Measurements from ENCODE around the gene SLC17A7. TPM values are rescaled to one million over a fixed set of nuclear protein-coding genes. Genes with fewer than 3 reads are reported as not detected.

Gene SLC17A7
- total RNA-seq, 1 donor from 2014 or later: 1.6 TPM

DNA sequence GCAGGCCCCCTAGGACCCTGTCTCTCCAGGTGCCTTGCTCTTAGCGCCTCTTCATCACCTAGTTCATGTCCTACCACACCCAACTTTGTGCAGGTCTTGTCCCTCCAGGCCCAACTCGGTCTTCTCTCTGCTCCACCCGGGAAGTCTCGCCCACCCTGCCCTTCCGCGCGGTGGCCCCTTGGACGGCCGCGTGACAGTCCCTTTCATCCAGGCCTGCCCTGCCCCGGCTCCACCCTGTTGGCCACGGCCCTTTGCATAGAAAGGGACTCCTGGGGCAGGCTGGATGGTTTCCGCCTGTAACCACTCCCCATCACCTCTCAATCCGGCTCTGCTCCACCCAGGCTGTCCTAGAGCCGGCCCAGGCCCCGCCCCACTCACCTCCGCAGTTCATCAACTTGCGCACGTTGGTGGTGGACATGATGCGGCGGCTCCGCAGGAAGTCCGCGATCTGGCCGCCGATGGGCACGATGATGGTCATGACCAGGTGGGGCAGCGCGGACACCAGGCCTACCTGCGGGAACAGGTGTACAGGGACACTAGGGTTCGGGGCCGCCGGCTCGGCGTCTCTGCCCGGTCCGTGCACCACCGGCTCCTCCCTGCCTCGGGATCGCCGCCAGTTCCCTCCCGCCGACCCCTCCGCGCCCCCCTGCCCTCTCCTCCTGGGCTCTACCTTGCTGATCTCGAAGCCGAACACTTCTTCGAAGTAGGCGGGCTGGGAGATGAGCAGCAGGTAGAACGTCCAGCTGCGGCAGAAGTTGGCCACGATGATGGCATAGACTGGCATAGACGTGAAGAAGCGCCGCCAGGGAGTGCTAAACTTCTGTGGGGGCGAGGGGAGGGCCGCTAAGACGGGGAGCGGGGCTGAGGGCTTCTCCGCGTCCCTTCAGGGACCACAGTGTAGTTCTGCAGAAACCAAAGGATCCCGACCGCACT is 8.9 kb downstream of the SLC17A7 start:
- intact Hi-C loops (cut with DNase I): no loop called here
- DNase-seq (ENCODE audit: low spot score): no peak

DNA sequence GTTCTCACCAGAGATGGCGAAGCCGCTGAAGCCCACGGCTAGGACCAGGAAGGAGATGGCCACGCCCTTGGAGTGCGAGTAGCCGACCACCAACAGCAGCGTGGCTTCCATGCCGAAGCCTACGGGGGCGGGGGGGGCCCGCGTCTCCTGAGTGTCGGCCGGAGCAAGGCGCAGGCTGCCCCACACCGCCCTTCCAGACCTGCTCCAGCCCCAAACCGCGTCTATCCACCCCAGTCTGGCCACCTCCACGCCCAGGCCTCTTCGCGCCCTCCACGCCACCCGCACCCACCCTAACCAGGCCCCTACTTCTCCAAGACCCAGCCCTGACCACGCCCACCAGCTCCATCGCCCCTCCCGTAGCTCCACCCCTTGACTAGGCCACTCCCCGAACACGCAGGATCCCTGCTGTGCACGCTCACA is 10.0 kb downstream of the SLC17A7 start:
- no peak for DNase-seq (ENCODE audit: low spot score)
- intact Hi-C loops (cut with DNase I): no loop called here

DNA sequence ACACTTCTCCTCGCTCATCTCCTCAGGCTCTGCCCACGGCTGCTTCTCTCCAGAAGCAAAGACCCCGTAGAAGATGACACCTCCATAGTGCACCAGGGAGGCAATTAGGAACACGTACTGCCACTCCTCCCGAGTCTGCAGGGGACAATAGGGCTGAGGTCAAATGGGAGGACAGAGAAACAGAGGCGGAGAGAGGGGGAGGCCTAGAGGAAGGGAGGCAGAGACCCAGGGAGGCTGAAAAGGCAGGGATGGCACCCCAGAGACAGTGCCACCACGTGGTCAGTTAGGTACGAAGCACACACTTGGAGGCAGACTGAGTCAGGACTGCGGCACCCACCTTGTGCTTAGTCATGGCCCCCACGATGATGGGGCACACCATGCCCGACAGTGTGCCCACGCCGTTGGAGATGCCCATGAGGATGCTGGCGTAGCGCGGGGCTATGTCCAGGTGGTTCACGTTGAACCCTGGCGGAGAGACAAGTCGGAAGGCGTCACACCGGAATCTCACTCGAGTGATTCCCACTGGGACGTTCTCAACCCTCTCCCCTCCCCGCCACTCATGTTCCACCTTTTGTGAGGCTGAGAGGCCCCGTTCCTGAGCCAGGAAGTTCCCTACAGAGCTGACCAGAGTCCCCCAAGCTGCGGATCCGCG is 10.5 kb downstream of the SLC17A7 start:
- DNase-seq (ENCODE audit: low spot score): no peak
- intact Hi-C loops (cut with DNase I): no loop called here

DNA sequence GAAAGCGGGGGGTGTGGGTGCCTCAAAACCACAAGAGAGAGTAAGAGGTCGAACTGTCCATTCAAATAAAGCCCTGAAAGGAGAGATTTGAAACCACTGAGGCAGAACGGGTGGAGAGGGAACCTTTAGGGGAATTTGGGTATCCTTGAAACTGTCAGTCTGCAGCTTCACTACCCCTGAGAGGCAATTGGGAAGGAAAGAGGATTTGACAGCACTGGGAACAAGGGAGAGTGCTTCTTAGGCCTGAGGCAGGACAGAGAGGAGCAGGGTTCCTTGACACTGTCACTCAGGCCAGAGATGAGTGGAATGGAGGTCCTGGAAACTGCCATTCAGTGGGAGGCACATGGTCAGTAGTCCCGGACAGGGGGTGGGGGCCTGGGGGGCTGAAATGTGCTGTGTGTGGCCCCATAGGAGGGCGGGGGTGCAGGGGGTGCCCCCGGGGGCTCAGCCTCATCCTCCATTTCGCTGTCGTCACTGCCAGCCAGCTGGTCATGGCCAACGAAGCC is 11.1 kb downstream of the SLC17A7 start:
- intact Hi-C loops (cut with DNase I): no loop called here
- no peak for DNase-seq (ENCODE audit: low spot score)

DNA sequence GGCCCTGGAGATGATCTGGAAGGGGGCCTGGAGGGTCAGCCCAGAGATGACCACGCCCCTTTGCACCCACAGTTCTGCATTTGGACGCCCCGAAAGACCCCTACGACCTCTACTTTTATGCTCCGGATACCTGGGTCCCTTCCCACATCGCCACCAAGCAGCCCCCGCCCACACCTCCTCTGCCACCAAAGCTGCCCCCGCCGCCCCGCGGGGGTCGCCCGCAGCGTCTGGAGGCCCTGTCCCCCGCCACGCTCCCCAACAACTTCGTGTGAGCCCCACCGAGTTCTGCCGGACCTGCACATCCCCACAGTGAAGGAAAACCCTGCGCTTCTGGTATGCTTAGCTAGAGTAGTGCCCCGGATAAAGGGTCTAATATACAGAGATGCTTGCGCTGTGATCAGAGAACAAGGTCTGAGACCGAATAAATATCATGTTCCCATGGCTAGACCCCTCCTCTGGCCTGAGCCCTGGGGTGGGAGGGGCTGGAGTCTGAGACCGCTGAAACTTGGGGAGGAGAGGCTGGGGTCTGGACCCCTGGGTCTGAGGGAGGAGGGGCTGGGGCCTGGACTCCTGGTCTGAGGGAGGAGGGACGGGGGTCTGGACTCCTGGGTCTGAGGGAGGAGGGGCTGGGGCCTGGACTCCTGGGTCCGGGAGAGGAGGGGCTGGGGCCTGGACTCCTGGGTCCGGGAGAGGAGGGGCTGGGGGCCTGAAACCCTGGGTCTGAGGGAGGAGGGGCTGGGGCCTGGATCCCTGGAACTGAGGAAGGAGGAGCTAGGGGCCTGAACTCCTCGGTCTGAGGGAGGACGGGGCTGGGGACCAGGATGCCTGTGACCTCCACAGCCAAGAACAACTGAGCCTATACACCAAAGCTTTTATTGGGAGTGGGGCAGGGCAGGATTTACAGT is 12.5 kb downstream of the SLC17A7 start:
- intact Hi-C loops (cut with DNase I): no loop called here
- DNase-seq (ENCODE audit: low spot score): no peak

DNA sequence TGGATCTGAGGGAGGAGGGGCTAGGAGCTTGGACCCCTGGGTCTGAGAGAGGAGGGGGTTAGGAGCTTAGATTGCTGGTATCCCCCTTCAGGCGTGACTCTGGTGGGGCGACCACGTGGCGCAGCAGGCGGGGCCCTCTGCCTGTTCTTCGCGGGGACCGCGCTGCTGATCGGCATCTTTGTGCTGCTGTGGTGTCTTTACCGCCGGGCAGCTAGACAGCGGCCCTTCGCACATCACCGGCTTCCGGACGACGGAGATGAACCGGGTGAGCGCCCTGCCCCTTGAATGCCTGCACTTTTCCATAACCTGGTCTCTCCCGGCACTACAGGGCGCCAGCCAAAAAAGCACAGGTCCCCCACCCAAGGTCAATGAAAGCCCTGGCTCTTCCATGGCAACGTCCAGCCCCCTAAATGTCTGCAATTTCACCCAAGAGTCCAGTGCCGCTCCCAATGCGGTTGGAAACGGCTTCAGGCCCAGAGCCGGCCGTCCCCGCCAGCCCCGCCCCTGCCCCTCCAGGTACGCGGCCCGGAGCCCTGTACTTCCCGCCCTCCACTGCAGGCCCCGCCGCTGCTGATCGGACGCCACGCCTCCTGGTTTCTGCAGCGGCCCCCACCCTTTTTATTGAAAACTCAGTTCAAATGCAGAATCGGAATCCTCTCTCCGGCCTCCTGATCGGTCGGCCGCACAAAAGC is 13.3 kb downstream of the SLC17A7 start:
- no peak for DNase-seq (ENCODE audit: low spot score)

DNA sequence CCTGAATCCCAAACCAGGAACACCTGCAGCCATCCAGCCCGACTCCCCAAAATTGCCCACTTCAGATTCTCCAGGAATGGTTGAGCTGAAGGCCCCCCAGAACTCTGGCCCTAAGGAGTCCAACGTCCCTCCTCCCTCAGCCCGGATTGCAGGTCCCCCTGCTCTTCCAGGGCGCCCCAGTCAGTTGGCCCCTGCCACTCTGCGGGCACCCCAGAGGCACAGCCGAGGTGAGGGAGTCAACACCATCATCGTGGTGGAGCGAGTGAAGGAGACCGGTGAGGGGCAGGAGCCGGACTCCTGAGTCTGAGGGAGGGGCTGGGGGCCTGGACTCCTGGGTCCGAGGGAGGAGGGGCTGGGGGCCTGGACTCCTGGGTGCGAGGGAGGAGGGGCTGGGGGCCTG is 14.0 kb downstream of the SLC17A7 start:
- DNase-seq (ENCODE audit: low spot score): no peak
- intact Hi-C loops (cut with DNase I): no loop called here

More for the DNA sequence above, 13.3 kb downstream of the SLC17A7 start:
- intact Hi-C loops (cut with DNase I): no loop called here

DNA sequence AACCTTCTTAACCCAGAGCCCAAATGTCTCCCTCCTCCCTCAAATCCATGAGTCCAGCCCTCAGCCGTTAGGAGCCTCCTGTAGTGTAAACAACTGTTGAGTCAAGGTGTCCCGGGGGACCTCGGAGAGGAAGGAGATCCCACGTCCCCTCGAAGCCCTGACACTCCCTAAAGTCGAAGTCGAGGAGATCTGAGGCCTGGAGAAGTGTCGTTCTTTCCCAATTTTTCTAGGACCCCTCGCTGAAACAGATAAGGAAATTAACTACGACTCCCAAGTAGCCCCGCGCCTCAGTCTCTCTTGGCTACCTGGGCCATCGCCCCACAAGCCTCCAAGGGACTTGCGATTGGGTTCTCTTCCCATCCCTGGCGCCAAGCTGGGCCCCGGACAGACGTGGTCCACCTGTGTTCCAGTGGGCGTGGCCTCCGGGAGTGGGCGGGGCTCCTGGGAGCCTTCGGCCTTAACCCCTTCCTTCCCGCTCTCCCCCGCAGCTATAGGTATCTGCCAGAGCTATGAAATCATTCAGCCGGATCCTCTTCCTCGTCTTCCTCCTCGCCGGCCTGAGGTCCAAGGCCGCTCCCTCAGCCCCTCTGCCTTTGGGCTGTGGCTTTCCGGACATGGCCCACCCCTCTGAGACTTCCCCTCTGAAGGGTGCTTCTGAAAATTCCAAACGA is 15.3 kb downstream of the SLC17A7 start:
- DNase-seq (ENCODE audit: low spot score): no peak
- intact Hi-C loops (cut with DNase I): no loop called here

DNA sequence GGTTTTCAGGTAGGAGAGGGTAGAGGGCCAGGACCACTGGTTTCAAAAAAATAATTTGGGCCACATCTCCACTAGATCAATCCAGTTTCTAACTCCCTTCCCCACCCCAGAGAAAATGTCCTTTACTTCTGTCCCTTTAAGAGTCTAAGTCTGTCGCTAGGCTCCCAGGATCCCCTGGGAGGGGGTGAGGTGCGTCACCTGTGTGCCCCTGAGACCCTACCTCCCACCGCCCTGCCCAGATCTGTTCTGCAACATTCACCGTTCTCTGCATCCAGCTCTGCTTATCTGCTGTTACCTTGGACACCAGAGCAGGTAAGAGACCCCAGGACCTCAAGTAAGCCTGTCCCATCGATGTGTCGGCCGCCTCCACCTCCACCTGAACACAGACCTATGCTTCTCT is 16.1 kb downstream of the SLC17A7 start, which contains the start of gene GFY:
Gene GFY, plus strand, starts transcription at position 211 of the 400 bp plus-strand sequence. CDS start 1,043 bp downstream, outside the sequence.
- intact Hi-C loops (cut with DNase I): no loop called here
- no peak for DNase-seq (ENCODE audit: low spot score)

DNA sequence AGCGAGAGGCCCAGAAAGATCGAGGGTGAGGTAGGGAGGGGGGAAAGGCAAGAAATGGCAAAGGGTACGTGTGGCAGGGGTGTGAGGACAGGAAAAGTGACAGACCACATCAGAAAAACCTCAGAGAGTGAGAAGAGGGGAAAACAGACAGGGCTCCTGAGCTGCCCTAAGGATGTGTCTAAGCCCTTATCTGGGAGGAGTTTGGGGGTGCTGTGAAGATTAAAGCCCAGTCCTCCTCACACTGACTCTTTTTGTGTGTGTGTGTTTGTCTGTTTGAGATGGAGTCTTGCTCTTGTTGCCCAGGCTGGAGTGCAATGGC is 17.4 kb downstream of the SLC17A7 start:
- no peak for DNase-seq (ENCODE audit: low spot score)
- intact Hi-C loops (cut with DNase I): no loop called here

DNA sequence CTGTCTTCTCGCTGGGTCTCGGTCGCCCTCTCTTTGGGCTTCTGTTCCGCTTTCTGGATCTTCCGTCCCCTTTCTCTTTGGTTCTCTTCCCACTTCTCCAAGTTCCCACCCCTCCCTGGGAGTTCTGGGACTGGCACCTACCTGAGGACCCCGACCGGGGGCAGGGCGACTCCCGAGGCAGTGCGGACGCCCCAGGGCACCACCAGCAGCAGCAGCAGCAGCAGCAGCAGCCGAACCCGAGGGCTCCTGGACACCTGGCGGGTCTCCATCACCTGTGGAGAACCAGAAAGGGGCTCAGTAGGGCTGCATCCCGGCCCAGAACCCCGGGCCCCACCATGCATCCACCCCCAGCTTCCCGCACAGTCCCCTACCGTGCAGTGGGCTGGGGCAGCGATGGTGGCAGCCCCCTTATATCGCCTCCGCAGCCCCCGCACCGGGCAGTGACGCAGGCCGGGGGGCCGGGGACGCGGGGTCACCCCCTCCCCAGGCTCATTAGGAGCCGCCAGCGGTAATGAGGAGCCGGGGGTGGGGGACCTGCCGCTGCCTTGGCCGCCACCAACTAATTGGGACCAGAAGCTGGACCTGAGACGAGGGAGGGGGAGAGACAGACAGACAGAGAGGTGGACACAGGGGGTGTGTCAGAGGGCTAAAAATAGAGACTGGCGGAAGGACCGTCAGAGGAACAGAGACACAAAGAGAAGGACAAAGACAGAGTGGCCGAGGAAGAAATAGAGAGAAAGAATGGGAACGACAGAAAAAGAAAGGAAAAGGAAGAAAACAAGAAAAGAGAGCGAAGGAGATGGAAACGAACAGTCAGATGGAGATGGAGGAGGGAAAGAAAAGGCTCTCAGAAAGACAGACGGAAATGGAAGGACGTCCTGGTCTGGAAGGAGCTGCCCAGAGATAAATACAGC is 18.0 kb downstream of the SLC17A7 start, which contains the start of gene PTH2:
Gene PTH2, minus strand, starts transcription at position 371 of the 914 bp plus-strand sequence. Its CDS starts 102 bp downstream, at position 269.
- no peak for DNase-seq (ENCODE audit: low spot score)
- intact Hi-C loops (cut with DNase I): no loop called here

DNA sequence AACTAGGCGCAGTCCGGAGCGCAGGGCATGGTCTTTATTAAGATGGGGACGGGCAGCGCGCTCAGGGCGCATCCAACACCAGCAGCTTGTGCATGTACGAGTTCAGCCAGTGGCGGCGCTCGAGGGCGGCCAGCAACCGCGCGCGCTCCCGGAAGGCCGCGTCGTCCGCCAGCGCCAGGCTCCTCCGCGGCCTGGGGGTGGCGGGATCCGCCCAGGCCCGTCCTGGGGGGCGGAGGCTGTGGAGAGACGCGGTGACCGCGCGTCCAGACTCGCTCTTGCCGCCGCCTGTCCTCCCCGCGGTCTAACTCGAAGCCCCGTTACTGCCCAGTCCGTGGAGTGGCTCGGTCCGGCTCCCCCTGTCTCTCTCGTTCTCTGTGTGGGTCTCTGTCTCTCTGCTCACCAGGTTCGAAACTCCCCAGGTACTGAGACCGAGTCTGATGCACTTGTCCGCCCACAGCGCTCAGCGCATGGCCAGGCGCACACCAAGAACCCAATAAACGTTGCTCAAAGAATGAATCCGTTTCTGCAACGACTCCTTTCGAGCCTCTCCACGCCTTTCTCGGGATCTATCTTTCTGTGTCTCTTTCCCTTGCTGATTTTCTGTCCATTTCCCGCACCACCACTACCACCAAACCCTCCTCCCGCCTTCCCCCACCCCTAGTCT is 18.8 kb downstream of the SLC17A7 start:
- intact Hi-C loops (cut with DNase I): no loop called here
- no peak for DNase-seq (ENCODE audit: low spot score)

DNA sequence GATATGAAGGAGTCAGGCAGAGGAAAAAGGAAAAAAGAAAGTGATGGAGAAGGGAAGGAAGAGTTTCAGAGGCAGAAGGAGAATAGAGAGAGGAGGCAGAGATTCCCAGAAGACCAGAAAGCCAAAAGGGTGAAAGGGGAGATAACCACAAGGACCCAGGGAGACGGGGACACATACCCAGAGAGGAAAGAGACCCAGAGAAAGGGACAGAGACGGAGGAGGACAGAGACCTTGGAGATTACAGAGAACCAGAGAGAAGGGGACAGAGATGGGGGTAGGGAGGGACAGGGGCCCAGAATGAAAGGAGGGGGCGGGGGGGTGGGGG is 19.5 kb downstream of the SLC17A7 start:
- no peak for DNase-seq (ENCODE audit: low spot score)
- intact Hi-C loops (cut with DNase I): no loop called here

DNA sequence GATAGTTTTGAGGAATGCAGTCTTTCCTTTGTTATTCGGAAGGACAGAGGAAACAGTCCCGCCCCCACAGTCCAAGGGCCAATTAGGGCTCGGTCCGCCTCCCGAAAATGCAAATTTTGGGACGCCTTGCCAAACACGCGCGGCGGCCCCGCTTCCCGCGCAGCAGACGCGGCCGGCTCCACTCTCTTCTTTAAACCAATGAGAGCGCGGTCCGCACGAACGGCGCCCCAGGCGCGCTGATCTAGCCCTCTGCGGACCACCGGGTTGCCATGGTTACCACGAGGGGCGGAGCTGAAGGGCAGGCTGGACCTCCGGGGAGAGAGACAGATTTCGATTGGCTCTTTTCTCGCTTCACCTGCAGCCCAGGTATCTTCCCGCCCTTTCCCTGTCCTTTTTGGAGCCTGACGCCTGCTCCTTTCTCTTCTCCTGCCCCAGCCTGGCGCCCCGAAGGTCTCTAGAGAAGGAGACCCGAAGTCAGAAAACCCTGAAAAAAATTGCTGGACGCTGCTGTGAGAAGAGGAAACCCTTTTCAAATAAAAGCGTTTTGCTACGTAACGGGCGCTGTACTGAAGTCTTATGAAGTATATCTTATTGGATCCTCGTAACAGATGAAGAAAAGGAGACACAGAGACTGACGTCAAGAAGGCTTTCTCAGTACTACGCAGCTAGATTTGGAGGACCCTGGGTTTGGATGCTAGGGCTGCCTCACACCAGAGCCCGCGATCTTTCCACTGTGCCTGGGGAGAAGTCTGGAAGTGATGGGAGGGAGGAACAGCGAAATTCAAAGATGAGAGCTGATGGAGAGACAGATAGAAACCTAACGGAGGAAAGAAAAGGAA is 20.1 kb downstream of the SLC17A7 start:
- intact Hi-C loops (cut with DNase I): no loop called here

DNA sequence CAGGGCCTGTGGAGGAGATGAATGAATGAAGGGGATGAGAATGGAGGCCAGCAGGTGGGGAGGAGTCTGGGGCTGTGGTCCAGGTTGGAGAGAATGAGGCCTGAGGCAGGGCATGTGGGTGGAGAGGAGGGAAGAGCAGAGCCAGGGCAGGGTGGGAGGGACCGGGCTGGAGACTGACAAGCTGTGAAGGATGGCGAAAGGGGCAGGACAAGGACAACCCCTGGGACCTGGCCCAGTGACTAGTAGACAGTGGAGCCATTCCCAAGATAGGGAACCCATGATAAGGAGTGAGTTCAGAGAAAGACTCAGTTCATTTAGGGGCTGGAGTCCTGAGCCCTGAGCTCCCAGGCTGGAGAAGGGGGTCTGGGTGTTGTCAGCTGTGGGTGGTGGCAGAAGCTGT is 21.1 kb downstream of the SLC17A7 start:
- no peak for DNase-seq (ENCODE audit: low spot score)
- intact Hi-C loops (cut with DNase I): no loop called here

More for the DNA sequence above, 20.1 kb downstream of the SLC17A7 start:
- DNase-seq (ENCODE audit: low spot score): no peak

DNA sequence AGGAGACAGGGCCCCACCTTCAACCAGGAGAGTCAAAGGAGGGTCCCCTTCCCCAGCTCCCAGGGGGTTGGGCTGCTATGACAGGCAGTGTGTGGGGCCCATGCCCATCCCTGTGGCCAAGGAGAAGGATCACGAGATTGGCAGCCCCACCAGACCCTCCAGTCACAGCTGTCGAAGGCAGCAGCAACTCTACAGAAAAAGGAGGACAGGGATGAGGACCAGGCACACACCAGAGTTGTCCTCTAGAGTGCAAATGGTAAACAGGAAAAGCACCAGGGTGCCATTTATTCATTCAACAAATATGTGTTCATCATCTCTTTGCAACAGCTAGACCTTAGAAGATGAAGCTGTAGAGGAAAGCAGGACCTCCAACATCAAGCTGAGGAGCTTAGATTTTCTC is 22.2 kb downstream of the SLC17A7 start:
- no peak for DNase-seq (ENCODE audit: low spot score)
- intact Hi-C loops (cut with DNase I): no loop called here

All from cardiac septum (tissue), 1 donor.